ENCODE measurements around the gene PCSK6.

The PCSK6 gene

DNA sequence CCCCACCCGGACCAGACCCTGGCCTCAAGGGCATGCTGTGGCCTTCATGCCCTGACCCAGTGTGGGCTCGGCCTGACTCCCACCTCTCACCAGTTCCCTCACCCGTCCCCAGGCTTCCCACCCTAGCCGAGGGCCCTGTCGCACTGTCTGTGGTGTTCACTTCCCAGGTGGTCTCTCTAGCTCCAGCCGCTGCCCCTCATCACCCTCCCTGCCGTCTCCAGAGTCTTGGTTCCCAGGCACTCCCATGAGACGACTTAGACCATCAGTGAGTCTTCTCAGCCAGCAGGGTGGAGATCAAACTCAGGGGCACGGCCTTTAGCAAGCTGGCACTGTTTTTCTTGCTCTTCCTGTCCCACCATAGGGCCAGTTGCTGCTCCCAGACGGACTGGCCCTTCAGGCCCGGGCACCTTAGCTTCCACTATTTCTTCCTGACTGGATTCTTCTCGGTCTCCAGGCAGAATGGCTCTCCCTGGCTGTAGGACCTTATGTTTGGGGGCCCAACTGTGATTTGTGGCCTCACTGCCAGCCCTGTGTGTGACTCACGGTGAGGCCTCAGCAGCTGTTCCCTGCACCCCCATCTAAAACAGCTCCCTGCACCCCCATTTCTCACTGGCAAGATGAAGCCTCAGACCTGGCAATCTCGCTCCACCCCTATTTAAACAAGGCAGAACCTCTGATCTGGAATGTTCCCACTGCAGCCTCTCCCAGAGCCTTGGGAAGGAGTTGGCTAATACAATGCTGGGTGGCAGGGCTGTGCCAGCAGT lies 9.4 kb upstream of the PCSK6 start:
- DNase-seq = no peak

DNA sequence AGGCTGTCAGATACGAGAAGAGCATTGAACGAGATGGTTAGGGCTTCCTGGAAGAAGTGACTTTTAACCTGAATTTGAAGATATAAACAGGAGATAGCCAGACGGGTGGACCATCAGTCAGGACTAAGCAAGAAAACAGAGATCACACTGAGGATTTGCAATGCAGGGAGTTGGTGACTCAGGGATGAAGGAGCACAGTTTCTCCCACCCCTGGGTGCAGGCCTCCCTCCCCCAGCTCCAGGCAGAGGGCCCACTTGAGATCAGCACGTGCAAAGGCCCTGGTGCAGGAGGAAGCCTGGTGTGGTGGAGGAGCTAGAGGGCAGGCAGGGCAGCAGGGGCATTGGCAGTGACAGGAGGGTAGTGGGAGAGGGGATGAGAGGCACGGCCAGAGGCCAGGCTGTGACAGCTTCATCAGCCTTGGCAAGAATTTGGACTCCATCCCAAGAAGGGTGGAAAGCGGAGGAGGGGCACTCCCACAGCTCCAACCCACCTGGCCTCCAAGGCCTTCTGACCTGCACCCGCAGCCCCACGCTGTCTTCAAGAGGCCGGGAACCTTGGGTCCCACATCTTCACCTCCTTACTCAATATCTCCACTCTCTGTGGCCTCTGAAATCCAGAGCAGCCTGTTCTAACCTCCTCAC lies 8.7 kb upstream of the PCSK6 start:
- no peak for DNase-seq

DNA sequence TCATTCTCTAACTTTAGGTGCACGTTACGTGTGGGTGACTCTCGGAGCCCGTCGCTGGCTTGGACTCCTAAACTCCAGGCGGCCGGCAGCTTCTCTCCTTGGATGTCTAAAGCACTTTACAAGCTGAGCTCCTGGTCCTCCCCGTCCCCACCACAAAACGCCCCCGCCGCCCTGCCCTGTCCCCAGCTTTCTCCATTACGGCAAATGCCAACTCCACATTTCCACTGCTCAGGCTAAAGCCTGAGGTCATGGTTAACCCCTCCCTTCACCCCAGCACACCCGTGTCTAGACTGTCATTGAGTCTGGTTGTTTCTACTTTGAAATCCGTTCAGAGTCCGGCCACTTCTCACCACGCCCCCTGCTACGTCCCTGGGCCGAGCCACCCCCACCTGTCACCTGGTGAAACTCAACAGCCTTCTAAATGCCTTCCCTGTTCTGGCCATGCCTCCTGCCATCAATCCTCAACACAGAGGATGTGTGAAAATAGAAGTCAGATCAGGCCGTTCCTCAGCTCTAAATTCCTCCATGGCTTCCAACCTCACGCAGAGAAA lies 8.1 kb upstream of the PCSK6 start:
- DNase-seq = no peak

DNA sequence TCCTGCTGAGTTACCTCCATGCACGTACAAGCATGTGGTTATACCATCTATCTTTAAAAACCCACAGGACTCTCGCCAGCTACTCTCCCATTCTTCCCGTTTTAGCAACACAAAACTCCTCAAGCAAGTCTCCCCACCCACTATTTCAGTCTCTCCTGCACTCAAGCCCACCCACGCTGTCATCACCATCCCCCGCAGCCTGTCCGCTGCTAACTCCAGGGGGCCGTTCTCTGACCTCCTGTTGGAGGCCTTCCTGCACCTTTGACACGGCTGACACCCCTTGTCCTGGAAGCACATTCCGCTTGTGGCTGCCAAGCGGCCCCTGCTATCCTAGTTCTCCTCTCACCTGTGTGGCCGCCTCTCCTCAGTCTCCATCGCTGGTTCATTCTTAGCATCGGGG lies 7.5 kb upstream of the PCSK6 start:
- DNase-seq = no peak

DNA sequence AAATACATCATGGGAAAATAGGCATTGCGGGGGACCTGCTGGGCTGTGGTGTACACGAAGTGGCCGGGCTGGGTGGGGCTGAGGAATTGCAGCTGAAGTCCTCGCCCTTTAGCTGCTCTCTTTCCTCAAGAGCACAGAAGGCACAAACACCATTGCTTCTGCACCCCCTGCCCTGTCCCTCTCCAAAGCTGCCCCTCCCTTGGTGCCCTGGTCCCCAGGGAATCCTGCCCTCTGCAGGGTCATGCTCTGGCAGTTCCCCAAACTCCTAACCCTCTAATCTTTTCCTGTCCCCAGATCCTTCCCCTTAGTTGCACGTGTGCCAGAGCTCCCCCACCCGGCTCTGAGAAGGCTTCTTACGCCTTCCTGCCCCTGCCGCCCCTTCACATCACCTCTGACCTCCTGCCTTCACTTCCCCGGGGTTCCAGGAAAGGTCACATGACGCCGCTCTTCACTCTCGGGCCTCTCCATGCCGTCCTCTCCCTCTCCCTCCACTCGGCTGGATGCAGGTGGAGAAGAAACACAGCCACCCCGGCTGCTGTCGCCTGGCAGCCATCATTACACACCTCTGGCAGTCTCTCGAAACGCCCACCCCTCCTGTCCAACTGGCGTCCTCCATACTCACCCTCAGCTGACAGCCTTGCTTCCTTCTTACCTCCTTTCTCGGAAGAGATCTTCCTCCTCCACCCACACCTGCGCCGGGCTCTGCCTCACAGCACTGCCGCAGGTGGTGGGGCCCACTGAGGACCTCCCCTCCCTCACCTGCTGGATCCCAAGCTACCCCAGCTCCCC lies 6.9 kb upstream of the PCSK6 start:
- no peak for DNase-seq

DNA sequence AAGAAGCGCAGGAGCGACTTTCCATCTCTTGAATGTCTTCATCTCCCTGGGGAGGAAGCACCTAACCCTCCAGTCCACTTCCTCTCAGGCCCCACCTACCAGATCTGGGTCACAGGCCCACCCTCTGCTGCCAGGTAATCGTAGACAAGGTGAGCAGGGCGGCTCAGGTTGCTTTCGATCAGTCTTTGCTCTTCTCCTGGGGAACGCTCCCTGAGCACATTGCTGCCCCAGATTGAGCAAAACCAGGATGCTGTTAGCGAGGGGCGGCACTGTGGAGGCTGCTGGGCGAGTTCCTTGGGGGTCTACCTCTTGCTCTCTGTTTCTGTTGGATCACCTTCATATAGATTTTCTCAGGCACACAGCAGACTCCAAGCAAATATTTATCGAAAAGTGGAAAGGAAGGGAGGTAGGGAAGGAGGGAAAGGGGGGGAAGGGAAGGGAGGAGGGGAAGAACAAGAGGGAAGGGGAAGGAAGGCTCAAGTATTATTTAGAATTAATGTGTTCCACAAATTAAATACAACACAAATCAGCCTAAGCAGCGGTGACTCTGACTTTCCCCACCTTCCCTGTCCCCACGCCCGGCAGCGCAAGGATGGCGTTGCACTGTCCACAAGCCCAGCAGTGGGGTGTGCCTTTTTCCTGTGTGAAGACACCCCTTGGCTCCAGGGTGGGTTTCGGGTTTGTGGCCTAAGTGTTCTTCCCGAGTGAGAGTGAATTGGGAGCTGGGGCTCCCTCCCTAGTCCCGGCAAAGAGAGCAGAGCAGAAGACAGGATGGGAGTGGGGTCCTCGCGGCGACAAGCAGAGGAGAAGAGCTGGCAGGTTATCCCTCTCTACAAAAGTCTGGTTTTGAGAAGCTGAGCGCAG lies 6.1 kb upstream of the PCSK6 start:
- no peak for DNase-seq

DNA sequence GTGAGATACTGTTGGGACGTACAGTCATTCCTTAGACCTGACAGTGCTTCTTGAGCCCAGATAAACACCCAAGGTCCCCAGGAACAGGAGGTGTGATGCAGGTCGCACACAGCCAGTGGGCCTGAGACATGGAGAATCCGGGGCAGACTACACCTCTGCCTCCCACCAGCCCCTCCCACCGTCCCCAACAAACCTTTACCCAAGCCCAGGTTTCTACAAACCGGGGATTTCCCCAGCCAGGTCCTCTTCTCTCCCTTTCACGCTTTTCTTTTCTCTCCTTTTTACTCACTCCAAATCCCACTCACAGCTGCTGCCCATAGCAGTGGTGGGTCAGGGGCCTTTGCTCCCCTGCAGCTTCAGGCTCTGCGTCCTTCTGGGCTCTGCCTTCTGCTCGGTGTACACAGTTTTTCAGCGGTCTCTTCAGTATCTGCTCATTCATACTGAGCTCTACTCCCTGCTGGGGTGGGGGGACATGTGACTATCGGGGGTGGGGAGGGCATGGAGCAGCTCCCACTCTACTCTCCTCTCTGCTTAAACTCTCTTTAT lies 4.8 kb upstream of the PCSK6 start:
- no peak for DNase-seq

DNA sequence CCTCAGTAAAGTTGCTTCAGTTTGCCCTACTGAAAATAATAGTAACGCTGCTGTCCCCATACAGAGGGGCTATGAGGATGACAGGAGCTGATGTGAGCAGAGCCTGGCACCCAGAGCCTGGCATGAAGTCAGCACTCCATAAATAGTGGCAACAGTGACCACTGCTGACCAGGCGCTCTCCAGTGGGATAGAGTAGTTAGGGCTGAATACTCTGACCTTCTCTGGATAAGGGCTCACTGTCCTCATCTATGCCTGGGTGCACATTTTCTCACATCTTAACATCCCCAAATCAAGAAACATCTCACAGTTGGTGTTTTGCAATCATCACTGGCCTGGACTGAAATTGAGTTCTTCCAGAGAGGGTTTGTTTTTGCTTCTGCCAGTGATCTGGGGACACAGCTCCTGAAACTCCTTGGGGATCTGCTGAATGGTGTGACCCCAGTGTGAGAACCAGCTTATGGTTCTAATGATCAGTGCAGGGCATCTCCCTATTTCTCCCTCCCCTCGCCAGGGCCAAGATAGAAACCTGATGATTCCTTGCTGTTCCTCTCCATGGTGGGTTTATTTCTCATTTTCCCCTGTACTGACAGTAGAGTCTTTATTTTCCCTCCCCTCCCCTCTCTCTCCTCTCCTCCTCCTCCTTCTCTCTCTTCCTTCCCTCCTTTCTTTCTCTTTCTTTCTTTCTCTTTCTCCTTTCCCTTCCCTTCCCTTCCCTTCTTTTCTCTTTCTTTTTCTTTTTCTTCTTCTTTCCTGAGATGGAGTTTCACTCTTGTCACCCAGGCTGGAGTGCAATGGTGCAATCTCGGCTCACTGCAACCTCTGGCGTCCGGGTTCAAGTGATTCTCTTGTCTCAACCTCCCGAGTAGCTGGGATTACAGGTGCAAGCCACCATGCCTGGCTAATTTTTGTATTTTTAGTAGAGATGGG lies 3.5 kb upstream of the PCSK6 start:
- peak in 1 of 2 experiments; percentile 4 for DNase-seq

DNA sequence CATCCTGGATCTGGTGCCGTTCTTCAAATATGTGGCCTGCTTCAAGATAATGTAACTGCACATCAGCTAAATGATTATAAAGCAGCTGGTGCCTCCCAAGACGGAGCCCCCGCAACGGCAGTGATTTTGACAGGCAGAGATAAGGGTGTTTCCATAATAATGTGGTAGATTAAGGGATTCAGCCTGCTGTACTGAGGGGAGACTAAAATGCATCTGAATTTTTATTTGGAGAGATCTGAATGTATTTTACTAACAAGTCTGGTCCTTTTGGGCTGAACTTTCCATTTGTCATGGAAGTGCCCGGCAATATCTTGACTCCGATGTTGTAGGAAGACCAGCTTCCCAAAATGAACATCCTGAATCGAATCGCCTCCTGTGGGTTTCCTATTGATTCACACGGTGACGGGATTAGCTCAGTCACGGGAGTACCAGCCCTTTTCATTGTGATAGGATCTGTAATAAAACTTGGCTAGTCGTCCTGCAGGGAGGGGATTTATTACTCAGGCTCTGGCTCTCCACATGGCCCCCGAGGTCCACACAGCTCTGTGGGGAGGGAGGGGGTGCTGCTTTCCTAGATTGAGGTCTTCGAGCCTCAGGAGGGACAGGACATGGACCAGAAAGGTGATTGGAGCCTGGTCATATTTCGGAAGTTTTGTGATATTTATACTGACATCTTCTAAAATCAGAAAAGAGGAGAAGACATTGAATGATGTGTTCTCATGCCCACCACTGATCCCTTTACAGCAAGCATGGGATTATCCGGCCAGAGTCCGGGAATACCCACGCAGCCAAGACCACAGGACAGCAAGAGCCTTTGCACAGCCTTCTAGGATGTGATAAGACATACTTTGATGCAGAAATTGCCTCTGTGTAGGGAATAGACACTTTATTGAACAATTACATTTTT lies 2.5 kb upstream of the PCSK6 start:
- no peak for DNase-seq

DNA sequence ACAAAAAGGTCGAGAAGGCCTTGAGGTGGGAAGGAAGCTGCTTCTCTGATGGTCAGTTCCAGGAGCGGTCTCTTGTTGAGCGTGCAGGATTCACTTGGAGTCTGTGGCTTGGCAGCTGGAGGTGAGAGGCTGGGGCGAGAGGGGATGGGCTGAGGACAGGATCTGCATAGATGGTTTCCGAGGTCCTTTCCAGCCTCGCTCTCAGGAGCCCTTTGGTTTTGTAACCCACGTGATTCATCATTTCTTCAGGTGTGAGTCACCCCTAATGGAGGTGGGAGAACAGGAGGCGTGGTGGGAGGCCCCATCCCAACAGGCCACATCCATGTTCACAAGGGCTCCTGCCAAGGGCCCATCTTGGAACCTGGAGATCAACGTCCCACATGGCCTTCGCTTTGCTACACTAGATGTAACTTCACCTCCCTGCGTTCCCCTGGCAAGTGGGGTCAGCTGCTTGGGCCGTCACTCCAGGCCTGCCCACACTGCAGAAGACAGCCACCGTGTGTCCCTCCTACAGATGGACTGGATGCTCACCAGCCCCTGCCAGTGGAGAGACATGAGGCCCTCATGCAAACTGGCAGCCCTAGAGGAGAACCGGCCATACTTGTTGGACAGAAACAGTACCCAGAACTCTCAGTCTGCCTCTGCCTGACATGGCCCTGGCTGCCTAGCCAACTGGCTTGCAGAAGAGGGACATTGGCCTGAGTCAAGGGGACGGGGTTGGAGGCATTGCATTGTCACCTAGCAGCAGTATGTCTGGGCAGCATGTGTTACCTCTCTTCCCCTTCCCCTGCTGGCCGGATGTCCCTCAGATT lies 1.6 kb upstream of the PCSK6 start:
- DNase-seq = no peak

DNA sequence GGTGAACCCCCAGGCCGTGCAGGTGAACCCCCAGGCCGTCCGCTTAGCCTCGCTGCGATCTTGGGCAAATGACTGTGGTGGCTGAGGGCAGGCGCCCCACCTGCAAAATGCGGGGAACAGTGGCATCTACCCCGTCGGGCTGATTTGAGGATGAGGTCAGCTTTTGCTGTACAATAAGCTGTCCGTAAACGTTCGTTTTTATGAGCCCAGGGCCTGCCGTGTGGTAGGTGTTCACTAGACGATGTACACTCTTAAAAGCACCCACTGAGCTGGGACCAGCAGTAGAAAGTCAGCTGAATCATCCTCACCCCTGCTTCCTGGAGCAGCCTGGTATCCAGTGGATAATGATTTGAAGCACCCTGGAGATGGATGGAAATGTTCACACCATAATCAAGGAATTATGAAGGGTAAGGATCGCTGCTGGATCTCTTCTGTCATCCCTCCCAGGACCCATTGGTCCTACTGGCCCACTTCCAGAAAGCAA lies 943 bp upstream of the PCSK6 start:
- DNase-seq = no peak

DNA sequence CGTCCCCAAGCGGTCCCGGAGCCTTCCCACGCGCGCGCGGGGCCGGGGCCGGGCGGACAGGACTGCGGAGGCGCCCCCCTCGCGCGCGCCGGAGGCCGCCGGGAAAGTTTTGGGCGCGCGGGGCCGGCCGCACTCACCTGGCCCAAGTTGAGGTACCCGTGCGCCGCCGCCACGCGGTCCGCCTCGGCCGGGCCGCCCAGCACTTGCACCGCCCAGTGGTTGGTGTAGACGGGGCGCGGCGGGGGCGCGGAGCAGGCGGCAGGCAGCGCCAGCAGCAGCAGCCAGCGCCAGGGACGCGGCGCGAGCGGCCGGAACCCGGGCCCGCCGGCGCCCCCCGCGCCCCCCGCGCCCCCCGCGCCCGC lies 289 bp downstream of the PCSK6 start:
- no peak for DNase-seq

DNA sequence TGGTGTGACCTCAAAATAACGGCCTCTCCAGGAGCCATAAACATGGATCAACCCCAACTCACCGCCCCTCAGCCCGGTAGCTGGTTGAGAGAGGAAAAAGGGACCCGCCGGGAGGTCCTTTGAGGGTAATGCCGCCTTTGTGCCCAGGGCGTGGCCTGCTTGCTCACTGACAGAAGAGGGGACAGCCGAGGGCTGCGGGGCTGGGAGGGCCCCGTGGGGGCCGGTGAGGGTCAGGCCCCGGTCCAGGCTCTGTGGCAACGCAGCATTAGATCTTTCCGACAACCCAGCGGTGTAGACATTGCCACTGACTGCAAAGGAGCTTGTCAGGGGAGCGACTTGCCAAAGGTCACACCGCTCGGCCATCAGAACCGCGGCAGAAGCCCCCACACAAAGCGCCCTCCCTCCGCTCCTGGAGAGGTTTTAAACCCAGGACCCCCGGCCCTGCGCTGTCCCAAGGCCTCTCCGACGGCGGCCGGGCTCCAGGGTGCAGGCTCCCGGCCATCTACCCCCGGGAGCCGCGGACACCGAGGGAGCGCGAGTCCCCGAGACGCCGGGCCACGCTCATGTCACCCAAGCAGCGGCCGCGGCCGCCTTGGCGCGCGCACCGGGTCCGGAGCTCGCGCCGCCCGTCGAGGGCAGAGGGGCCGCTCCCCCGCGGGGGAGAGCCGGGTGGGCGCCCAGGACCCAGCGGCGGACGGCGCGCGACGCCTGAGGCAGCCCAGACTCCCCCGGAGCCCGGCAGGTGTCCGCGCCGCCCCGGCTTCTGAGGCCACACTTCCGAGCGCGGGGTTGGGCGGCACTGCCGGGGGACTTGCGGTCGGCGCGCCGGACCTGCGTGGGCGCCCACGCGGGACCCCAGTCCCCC lies 975 bp downstream of the PCSK6 start:
- DNase-seq = no peak

DNA sequence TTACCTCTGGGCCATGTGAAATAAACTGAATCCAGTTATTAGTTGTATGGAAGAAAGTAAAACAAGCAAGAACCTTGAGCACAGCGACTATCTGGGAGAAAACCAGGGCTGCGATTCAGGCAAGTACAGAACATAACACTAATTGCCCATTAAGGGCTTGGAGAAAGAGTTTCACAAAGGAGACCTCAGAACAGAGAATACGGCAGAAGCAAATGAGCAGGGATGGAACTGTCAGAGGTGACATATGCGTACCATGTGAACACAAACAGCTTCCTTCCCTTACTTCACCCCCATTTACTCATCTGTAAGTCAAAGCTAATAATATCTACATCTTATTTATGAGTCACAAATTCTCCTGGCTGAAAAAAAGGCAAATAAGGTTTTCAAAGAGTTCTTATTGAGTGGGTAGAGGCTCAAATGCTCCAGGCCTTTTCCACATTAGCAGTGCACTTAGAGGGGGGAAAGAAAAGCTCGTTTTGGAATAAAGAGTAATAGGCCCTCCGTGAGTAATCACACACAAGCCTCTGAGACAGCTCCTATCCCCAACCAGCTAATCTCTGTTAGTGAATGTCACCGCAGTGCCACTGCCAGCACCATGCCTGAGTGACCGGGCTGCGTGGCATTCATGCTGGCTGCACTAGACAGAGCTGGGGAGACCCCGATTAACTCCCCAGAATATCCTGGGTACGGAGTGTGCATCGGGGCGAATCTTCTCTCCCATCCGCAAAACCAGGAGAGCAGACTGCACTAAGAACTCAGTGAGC lies 2.6 kb downstream of the PCSK6 start:
- DNase-seq = no peak

DNA sequence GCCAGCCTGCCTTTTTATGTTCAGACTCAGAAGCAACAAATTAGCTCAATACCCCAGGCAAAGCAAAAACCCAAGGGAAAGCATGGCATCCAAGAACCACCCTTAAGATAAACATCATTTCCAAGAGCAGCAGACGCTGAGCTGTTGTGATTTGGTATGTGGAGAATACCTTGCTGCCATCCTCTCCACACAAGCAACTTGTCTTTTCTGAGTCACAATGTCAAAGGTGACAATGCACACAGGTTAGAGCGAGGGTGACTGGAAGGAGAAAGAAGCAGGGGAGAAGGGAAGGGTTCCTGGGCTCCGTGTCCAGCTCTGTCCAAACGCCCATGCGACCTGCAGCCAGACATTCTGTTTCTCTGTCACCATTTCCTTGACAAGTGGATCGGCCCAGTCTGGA lies 6.0 kb downstream of the PCSK6 start:
- DNase-seq = no peak

DNA sequence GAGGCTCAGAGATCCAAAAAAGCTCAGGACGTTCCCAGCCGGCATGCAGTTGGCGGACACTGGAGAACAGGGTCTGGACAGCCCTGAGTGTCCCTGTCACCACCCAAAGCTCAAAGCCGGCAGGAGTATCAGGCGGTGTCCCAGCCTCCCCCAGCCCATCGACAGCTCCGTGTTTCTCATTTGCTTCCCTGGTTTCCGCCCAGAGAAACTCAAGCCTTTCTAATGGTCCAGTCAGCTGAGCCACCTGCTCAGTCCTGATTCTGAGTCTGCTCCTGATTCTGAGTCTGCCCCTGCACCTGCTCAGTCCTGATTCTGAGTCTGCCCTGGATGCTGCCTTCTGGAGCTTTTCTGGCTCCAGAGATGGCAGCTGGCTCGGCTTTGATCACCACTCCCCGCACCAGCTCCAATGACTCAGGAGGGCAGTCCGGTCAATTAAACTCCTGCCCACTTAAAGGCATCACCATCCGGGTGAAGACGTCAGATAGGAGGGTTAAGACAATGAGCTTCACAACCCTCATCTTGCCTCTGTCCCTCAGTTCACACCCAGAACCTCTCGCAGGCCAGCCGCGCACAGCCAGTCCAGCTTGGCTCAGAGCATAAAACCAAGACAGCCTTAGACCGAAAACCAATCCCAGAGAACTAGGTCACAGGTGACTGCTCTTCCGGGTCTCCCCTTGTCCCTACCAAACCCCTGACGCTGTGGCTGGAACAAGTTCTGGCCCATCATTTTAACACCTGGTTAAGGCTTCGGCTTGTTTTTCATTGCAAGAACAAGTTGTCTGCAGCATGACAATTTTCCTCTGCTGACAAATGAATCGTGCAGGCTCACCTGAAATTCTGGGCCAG lies 6.8 kb downstream of the PCSK6 start:
- DNase-seq = no peak

All from AML-193 (cell line).